Astrocyte (in vitro differentiated cells and primary cell): ENCODE measurements around the gene TMEM40.

ENCODE experiments used
- CTCF ChIP-seq: IDR thresholded peaks from 2 replicates; pipeline ENCODE4 v1.5.1; 2011; ENCODE audit warnings: low read depth, mild to moderate bottlenecking, inconsistent platforms, low read length, moderate library complexity; ENCODE audit not compliant: insufficient read depth
- EZH2 ChIP-seq: IDR thresholded peaks from 2 replicates; pipeline ENCODE4 v1.6.1; 2012; ENCODE audit warnings: mild to moderate bottlenecking, low read length, inconsistent platforms; ENCODE audit not compliant: insufficient read depth

- TF ChIP-seq CTCF (no peak), EZH2 (no peak)
Measured at GRCh38 chr3:12793701-12794100, 34.6 kb upstream of the TMEM40 start.
